Cardiac muscle cell (in vitro differentiated cells and primary cell): Measurements from ENCODE around the gene EXOC3. TPM values are rescaled to one million over a fixed set of nuclear protein-coding genes. Genes with fewer than 3 reads are reported as not detected.
"Not testable (repeated sequence)": the region's sequence is repeated elsewhere in the genome, so short reads cannot be mapped to it uniquely, and the experiment has no call there.

ENCODE experiments used
- DNase-seq, 2 donors: peaks; one replicate each; pipeline versions ENCODE4 v3.0.0 to v3.0.0-alpha.2; 2010 to 2017; ENCODE audit warnings: low read depth in 1 of 2, low spot score in 1 of 2
- H3K27ac ChIP-seq: fragments of 200-600 bp; sonication (generic); 2 replicates; pipeline ENCODE4 v1.5.1; 2016
- H3K27me3 ChIP-seq: fragments of 200-600 bp; sonication (generic); 2 replicates; pipeline ENCODE4 v1.6.0; 2016; ENCODE audit warnings: control low read depth
- H3K36me3 ChIP-seq: fragments of 200-600 bp; sonication (generic); 2 replicates; pipeline ENCODE4 v1.5.1; 2016; ENCODE audit warnings: control low read depth
- H3K4me1 ChIP-seq: fragments of 200-600 bp; sonication (generic); 2 replicates; pipeline ENCODE4 v1.8.1; 2017; ENCODE audit warnings: low read depth, mild to moderate bottlenecking, mixed run types
- H3K4me3 ChIP-seq: fragments of 200-600 bp; sonication (generic); 2 replicates; pipeline ENCODE4 v1.5.1; 2016; ENCODE audit warnings: mild to moderate bottlenecking
- H3K9me3 ChIP-seq: fragments of 200-600 bp; sonication (generic); 2 replicates; pipeline ENCODE4 v1.5.1; 2017; ENCODE audit warnings: low read depth, mild to moderate bottlenecking, control low read depth
- polyA plus RNA-seq: library from polyadenylated mRNA; unstranded; fragments of >200 nt; fragmentation: Nextera tagmentation; extraction: Ambion mirVana; gene quantifications from 2 replicates; pipeline ENCODE4 v1.2.1, GENCODE V29; 2016
- total RNA-seq: library from RNA; depleted of rRNA; stranded (reverse); fragments of >200 nt; gene quantifications from 2 replicates; pipeline ENCODE4 v1.2.3, GENCODE V29; 2016
- TF ChIP-seq, protein P1 (sequence below): IDR thresholded peaks from 2 replicates; pipeline ENCODE4 v1.5.1; 2012; ENCODE audit warnings: low read depth, mild to moderate bottlenecking, low read length

EXOC3 gene
- total and polyA plus RNA-seq, 2 experiments from 2014 or later, result 34.8 to 56.4 TPM

DNA sequence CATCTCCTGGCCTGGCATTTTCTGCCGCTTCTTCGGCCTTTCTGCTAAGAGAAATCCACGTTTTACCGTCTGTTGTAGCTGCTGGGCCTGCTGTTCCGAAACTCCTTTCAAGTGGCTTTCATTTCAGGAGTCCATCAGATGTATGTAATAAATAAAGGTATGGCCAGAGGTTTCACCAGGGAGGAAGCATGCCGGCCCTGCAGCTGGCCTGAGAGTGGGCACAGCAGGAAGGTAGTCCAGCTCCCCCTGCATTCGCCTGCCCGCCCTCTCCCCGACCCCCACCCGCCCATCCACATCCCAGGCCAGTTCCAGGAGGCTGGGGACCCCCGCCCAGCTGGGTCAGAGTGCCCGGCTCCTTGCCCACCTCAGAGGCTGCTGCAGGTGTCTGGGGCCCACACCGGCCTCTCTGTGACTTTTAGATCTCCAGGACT lies 46.4 kb upstream of the EXOC3 start:
- Histone ChIP-seq H3K27ac (no peak overlapping the region), H3K4me3 (no peak overlapping the region), H3K27me3 (no peaks in the 10 kb centered on the region), H3K36me3 (no peaks in the 10 kb centered on the region), H3K9me3 (no peaks in the 10 kb centered on the region), H3K4me1 (peaks cover 15% of the 10 kb centered on the region)
- DNase-seq, result no peak
- TF ChIP-seq, protein P1, sequence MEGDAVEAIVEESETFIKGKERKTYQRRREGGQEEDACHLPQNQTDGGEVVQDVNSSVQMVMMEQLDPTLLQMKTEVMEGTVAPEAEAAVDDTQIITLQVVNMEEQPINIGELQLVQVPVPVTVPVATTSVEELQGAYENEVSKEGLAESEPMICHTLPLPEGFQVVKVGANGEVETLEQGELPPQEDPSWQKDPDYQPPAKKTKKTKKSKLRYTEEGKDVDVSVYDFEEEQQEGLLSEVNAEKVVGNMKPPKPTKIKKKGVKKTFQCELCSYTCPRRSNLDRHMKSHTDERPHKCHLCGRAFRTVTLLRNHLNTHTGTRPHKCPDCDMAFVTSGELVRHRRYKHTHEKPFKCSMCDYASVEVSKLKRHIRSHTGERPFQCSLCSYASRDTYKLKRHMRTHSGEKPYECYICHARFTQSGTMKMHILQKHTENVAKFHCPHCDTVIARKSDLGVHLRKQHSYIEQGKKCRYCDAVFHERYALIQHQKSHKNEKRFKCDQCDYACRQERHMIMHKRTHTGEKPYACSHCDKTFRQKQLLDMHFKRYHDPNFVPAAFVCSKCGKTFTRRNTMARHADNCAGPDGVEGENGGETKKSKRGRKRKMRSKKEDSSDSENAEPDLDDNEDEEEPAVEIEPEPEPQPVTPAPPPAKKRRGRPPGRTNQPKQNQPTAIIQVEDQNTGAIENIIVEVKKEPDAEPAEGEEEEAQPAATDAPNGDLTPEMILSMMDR, result no peak

DNA sequence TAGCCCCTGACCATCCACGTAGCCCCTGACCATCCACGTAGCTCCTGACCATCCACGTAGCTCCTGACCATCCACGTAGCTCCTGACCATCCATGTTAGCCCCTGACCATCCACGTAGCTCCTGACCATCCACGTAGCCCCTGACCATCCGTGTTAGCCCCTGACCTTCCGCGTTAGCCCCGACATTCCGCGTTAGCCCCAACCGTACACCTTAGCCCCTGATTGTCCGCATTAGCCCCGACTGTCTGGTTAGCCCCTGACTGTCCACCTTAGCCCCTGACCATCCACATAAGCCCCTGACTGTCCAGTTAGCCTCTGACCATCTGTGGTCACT lies 44.9 kb upstream of the EXOC3 start:
- peaks cover 15% of the 10 kb centered on the region for H3K4me1 ChIP-seq
- H3K4me3 ChIP-seq, H3K27ac ChIP-seq, H3K27me3 ChIP-seq, DNase-seq, H3K36me3 ChIP-seq, H3K9me3 ChIP-seq: not testable (repeated sequence)

DNA sequence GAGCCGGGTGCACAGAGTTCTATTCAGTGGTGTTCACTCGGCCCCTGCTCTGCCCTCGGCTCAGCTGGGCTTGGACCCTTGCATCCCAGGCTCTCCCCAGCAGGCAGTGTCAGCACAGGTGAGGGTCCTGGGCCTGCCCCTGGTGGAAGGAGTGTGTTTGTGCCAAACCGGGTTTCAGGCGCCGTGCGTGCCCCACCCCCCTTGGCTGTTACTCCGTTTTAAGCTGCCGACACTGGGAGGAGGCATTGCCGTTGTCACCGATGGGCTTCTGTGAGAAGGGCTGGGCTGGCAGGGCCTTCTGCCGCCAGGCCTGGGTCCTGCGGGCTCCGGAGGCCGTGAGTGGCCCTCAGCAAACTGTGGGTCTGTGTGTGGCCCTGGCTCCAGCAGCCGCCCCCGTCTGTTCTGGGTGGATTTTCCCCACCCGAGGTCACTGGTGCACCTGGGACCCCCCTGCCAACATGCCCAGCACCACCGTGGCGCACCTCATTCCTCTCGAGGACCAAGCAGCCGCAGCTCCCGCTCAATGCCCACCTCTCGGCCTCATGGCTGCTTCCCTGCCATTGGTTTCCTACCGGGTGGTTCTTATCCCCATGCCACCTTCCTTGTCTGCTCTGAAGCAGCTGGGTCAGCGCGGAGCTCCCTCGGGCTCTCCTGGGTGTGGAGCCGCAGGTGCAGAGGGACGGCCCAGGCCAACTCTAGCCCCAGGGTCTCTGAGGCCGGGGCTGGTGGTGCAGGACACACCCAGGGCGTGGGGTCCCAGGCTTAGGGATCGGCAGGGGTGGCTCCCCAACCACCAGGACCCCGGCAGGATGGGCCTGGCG lies 44.3 kb upstream of the EXOC3 start:
- no peak overlapping the region for H3K4me3 ChIP-seq
- no peak for DNase-seq
- peaks cover 15% of the 10 kb centered on the region for H3K4me1 ChIP-seq

DNA sequence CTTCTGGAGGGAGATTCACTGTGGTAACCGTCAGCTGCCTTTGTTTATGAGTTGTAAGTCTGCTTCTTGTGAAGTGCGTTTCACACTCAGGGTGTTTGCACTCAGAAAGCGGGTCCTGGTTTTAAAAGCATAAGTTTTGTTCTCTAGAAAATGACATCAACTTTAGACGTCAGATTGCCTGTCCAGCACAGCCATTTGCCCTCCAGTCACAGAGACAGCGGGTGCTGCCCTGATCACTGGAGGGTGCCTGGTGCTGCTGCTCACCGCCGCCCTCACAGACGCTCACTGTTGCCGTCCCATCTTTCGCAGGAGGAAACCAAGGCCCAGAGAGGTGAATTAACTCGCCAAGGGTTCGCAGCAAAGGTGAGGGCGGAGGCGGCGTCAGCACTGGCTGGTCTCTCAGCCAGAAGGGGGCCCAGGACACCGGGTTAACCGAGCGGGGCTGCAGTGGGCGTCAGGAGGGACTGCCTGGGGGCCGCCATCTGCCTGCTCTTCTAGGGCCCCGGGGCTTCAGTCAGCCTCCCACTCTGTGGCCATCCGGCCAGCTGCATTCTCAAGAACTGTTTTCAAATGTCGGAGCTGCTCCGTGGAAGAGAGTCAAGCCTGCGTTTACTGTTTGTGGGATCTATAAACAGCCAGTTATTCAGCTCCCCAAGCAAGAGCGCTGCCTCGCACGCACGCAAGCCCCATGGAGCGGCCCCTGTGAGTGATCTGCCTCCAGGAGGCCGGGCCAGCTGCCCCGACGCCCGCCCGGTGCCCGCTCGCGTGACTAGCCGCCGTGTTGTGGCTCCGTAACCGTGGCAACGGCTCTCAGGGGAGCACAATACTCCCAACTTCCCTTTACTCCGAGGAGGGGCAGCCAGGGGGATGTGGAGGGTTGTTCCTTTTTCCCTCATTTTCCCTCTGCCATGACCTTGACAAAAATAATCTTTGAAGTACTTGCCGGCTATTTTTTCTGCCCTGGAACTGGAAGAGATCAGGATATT lies 43.4 kb upstream of the EXOC3 start:
- peak; percentile 66 to 96 for DNase-seq
- TF ChIP-seq, protein P1, result no peak
- H3K9me3 ChIP-seq, result no peaks in the 10 kb centered on the region
- H3K27me3 ChIP-seq, result no peaks in the 10 kb centered on the region
- H3K4me1 ChIP-seq, result peaks cover 11% of the 10 kb centered on the region
- no peak overlapping the region for H3K4me3 ChIP-seq
- H3K36me3 ChIP-seq, result no peaks in the 10 kb centered on the region
- no peak overlapping the region for H3K27ac ChIP-seq

More for the DNA sequence above, 44.3 kb upstream of the EXOC3 start:
- Histone ChIP-seq H3K27ac (no peak overlapping the region), H3K9me3 (no peaks in the 10 kb centered on the region), H3K36me3 (no peaks in the 10 kb centered on the region), H3K27me3 (no peaks in the 10 kb centered on the region)
- TF ChIP-seq, protein P1, result no peak

DNA sequence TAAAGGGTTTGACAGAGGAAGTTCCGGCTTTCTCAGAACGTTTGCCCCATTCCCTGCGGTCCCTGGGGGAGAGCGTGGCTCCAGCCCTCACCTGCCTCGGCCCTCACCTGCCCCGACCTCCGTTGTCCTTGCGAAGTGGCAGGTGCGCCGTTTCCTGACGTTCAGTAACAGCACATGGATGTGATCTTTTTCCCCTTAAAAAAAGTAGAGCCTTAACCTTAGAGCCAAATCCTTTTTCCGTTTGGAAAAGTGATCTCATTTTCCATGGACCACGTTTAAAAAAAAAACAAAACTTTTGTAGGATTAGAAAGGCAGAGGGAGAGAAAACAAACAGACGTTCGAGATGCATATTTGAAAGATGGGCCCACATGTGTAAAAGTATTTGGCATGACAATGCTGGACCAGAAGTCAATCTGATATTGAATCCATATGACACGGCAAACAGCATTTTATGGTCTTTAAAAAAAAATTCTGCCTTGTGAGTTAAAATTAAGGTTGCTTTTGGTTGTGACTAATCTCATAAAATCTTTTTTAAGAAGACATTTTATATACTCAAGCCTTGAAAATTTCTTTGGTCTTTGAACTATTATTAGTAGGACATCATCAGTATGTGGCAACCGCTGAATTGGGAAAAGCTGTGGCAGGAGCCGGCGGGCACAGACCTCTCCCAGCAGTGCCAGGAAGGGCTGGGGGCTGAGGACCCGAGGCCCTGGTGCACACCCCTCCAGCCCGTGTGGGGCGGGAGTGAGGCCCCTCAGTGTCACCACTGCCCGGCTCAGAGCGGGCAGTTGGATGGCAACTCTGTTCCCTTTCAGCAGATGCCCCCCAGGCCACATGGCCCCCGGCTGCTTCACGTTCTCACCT lies 42.5 kb upstream of the EXOC3 start:
- Histone ChIP-seq H3K36me3 (no peaks in the 10 kb centered on the region), H3K9me3 (no peaks in the 10 kb centered on the region), H3K4me3 (no peak overlapping the region), H3K4me1 (peaks cover 11% of the 10 kb centered on the region), H3K27me3 (no peaks in the 10 kb centered on the region), H3K27ac (no peak overlapping the region)
- no peak for DNase-seq
- TF ChIP-seq, protein P1, result no peak
